ENCODE data around the gene PAQR3. TPM values are rescaled to one million over a fixed set of nuclear protein-coding genes. Genes with fewer than 3 reads are reported as not detected.
"Not testable (repeated sequence)": the region's sequence is repeated elsewhere in the genome, so short reads cannot be mapped to it uniquely, and the experiment has no call there.

Gene PAQR3
- polyA plus RNA-seq, 3 donors, result 2.7 to 5.6 (median 5.2) TPM

DNA sequence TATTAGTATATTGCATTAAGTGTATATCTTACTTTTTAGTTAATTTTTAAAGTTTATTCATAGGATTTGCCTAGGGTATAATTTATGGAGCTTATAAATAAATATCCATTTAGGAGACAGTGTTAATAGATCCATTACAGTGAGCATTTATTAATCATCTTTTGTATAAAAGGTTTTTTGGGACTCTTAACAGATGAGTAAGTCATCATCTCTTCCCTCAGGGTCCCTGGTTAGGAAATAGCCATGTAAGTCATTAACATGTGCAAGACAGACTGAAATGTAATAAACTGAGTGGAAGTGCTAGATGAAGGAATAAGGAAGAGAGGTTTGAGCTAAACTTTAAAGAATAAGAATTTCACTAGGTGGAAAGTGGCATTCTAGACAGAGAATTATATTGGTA, 69.2 kb downstream of the PAQR3 start:
- Histone ChIP-seq H3K9me3 (replicated peaks in 1 of 2; ENCODE audit: control insufficient read depth in 1 of 2, insufficient read depth in 1 of 2, low read length in 2 of 2) (no peaks in the 10 kb centered on the region), H3K27me3 (ENCODE audit: control insufficient read depth in 2 of 2, insufficient read depth in 2 of 2, low read length in 2 of 2) (no peaks in the 10 kb centered on the region), H3K36me3 (replicated peaks in 1 of 2; ENCODE audit: control insufficient read depth in 1 of 2, insufficient read depth in 2 of 2, low read length in 2 of 2) (peaks cover 81 to 98% of the 10 kb centered on the region in 2 donors), H2AFZ (ENCODE audit: insufficient read depth, low read depth, low read length, poor library complexity, severe bottlenecking) (no peak overlapping the region), H4K20me1 (ENCODE audit: insufficient read depth, low read length) (peaks cover 19% of the 10 kb centered on the region), H3K79me2 (ENCODE audit: insufficient read depth, low read length) (no peaks in the 10 kb centered on the region), H3K4me2 (replicated peaks; ENCODE audit: extremely low read depth, low read length, poor library complexity, severe bottlenecking) (no peak overlapping the region), H3K9ac (ENCODE audit: insufficient read depth, low read length, poor library complexity, severe bottlenecking) (no peak overlapping the region), H3K4me1 (ENCODE audit: control insufficient read depth in 1 of 2, insufficient read depth in 2 of 2, low read length in 2 of 2) (no peaks in the 10 kb centered on the region), H3K27ac (ENCODE audit: low read depth in 1 of 2, low read length in 2 of 2) (no peak overlapping the region), H3K4me3 (replicated peaks in 1 of 3; ENCODE audit: low read depth in 2 of 3, low read length in 3 of 3) (no peak overlapping the region)
- Mint-ChIP-seq H3K27me3 (ENCODE audit: low read depth in 3 of 3) (no peaks in the 10 kb centered on the region), H3K27ac (no peak overlapping the region), H3K9me3 (no peaks in the 10 kb centered on the region), H3K4me3 (no peak overlapping the region), H3K36me3 (peaks cover 75 to 80% of the 10 kb centered on the region in 2 donors), H3K4me1 (no peaks in the 10 kb centered on the region)
- no peak for DNase-seq
- TF ChIP-seq, protein P1, sequence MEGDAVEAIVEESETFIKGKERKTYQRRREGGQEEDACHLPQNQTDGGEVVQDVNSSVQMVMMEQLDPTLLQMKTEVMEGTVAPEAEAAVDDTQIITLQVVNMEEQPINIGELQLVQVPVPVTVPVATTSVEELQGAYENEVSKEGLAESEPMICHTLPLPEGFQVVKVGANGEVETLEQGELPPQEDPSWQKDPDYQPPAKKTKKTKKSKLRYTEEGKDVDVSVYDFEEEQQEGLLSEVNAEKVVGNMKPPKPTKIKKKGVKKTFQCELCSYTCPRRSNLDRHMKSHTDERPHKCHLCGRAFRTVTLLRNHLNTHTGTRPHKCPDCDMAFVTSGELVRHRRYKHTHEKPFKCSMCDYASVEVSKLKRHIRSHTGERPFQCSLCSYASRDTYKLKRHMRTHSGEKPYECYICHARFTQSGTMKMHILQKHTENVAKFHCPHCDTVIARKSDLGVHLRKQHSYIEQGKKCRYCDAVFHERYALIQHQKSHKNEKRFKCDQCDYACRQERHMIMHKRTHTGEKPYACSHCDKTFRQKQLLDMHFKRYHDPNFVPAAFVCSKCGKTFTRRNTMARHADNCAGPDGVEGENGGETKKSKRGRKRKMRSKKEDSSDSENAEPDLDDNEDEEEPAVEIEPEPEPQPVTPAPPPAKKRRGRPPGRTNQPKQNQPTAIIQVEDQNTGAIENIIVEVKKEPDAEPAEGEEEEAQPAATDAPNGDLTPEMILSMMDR (IDR thresholded peaks at IDR 0.05), result no peak
- intact Hi-C loops (cut with micrococcal nuclease), result no loop called here

DNA sequence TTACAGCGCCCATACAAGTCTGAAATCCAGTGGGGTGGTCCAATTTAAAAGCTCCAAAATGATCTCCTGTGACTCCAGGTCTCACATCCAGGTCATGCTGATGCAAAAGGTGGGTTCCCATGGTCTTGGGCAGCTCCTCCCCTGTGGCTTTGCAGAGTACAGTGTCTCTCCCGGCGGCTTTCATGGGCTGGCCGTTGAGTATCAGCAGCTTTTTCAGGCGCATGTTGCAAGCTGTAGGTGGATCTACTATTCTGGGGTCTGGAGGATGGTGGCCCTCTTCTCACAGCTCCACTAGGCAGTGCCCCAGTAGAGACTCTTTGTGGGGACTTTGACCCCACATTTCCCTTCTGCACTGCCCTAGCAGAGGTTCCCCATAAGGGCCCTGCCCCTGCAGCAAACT, 70.5 kb downstream of the PAQR3 start:
- Histone ChIP-seq H3K36me3 (replicated peaks in 1 of 2; ENCODE audit: control insufficient read depth in 1 of 2, insufficient read depth in 2 of 2, low read length in 2 of 2) (peaks cover 70 to 94% of the 10 kb centered on the region in 2 donors), H4K20me1 (ENCODE audit: insufficient read depth, low read length) (peaks cover 25% of the 10 kb centered on the region)
- H3K9ac ChIP-seq (ENCODE audit: insufficient read depth, low read length, poor library complexity, severe bottlenecking); H3K4me1 ChIP-seq (ENCODE audit: control insufficient read depth in 1 of 2, insufficient read depth in 2 of 2, low read length in 2 of 2); H3K27ac Mint-ChIP-seq; H3K4me3 ChIP-seq (replicated peaks in 1 of 3; ENCODE audit: low read depth in 2 of 3, low read length in 3 of 3); H3K9me3 Mint-ChIP-seq; H3K9me3 ChIP-seq (replicated peaks in 1 of 2; ENCODE audit: control insufficient read depth in 1 of 2, insufficient read depth in 1 of 2, low read length in 2 of 2); H3K4me2 ChIP-seq (replicated peaks; ENCODE audit: extremely low read depth, low read length, poor library complexity, severe bottlenecking); H3K4me1 Mint-ChIP-seq; H3K27me3 Mint-ChIP-seq (ENCODE audit: low read depth in 3 of 3); DNase-seq; H3K4me3 Mint-ChIP-seq; H3K79me2 ChIP-seq (ENCODE audit: insufficient read depth, low read length); H2AFZ ChIP-seq (ENCODE audit: insufficient read depth, low read depth, low read length, poor library complexity, severe bottlenecking); H3K27ac ChIP-seq (ENCODE audit: low read depth in 1 of 2, low read length in 2 of 2); H3K27me3 ChIP-seq (ENCODE audit: control insufficient read depth in 2 of 2, insufficient read depth in 2 of 2, low read length in 2 of 2): not testable (repeated sequence)
- H3K36me3 Mint-ChIP-seq, result peaks cover 66 to 68% of the 10 kb centered on the region in 2 donors
- intact Hi-C loops (cut with micrococcal nuclease), result loop anchor here in 1 of 2 donors (10.0 kb wide), 2 partner anchors 94 to 904 kb away; partner anchors contain the start of gene BMP2K
- 100% methylated on average over 1 of the region's 5 CpGs for WGBS (ENCODE audit: insufficient coverage)
